ENCODE results near the gene MVB12B. TPM values are rescaled to one million over a fixed set of nuclear protein-coding genes. Genes with fewer than 3 reads are reported as not detected.

Gene MVB12B
- total and polyA plus RNA-seq, 7 donors = 1.5 to 25.6 (median 11.6) TPM

GRCh38 chr9:126440940-126441339 lies 114.3 kb downstream of the MVB12B start:
- no peaks in the 10 kb centered on the region for H3K36me3 ChIP-seq (ENCODE audit: insufficient read depth in 1 of 2, low read depth in 1 of 2)
- TF ChIP-seq CTCF (IDR thresholded peaks at IDR 0.05) = no peak
- H3K4me1 ChIP-seq = no peaks in the 10 kb centered on the region
- intact Hi-C loops (cut with DNase I) = no loop called here
- no peak overlapping the region for H3K27ac ChIP-seq
- no peaks in the 10 kb centered on the region for H3K9me3 ChIP-seq
- no peak overlapping the region for H3K4me3 ChIP-seq
- 67 to 78% (median 67%) methylated on average over 11 of the region's 11 CpGs for WGBS, 3 donors
- DNase-seq (no peak), ATAC-seq (peak in 3 of 4 donors; percentile 62 to 91 (median 67))
- H3K27me3 ChIP-seq (ENCODE audit: insufficient read depth in 3 of 3, low read length in 2 of 3) = no peaks in the 10 kb centered on the region

- 61 to 97% (median 84%) methylated on average over 3 of the region's 3 CpGs for WGBS, 3 donors
Measured at GRCh38 chr9:126442636-126443035, 116.0 kb downstream of the MVB12B start.

GRCh38 chr9:126443144-126443543 lies 116.5 kb downstream of the MVB12B start:
- no peak for DNase-seq
- Histone ChIP-seq H3K27me3 (ENCODE audit: insufficient read depth in 3 of 3, low read length in 2 of 3) (no peaks in the 10 kb centered on the region), H3K9me3 (no peaks in the 10 kb centered on the region), H3K36me3 (ENCODE audit: insufficient read depth in 1 of 2, low read depth in 1 of 2) (no peaks in the 10 kb centered on the region), H3K4me3 (no peak overlapping the region), H3K27ac (no peak overlapping the region), H3K4me1 (no peaks in the 10 kb centered on the region)
- WGBS, 3 donors = 76 to 94% (median 94%) methylated on average over 3 of the region's 3 CpGs
- no peak for TF ChIP-seq CTCF (IDR thresholded peaks at IDR 0.05)
- intact Hi-C loops (cut with DNase I) = no loop called here
- ATAC-seq = no peak

More at GRCh38 chr9:126442636-126443035, 116.0 kb downstream of the MVB12B start:
- no peak for ATAC-seq
- Histone ChIP-seq H3K36me3 (ENCODE audit: insufficient read depth in 1 of 2, low read depth in 1 of 2) (no peaks in the 10 kb centered on the region), H3K27me3 (ENCODE audit: insufficient read depth in 3 of 3, low read length in 2 of 3) (no peaks in the 10 kb centered on the region), H3K4me3 (no peak overlapping the region), H3K4me1 (no peaks in the 10 kb centered on the region), H3K9me3 (no peaks in the 10 kb centered on the region), H3K27ac (no peak overlapping the region)
- intact Hi-C loops (cut with DNase I) = no loop called here
- TF ChIP-seq CTCF (IDR thresholded peaks at IDR 0.05) = no peak
- no peak for DNase-seq

GRCh38 chr9:126448136-126448535 lies 121.5 kb downstream of the MVB12B start:
- Histone ChIP-seq H3K4me3 (no peak overlapping the region), H3K27me3 (ENCODE audit: insufficient read depth in 3 of 3, low read length in 2 of 3) (no peaks in the 10 kb centered on the region), H3K36me3 (ENCODE audit: insufficient read depth in 1 of 2, low read depth in 1 of 2) (peaks cover 0 to 4% of the 10 kb centered on the region in 2 donors), H3K4me1 (no peaks in the 10 kb centered on the region), H3K9me3 (no peaks in the 10 kb centered on the region), H3K27ac (no peak overlapping the region)
- DNase-seq (no peak), ATAC-seq (no peak)
- no peak for TF ChIP-seq CTCF (IDR thresholded peaks at IDR 0.05)
- WGBS, 3 donors = 90 to 96% (median 94%) methylated on average over 2 of the region's 2 CpGs
- intact Hi-C loops (cut with DNase I) = no loop called here

GRCh38 chr9:126448865-126449577 lies 122.4 kb downstream of the MVB12B start:
- DNase-seq = no peak

More at GRCh38 chr9:126448865-126449577, 122.4 kb downstream of the MVB12B start:
- Histone ChIP-seq H3K36me3 (ENCODE audit: insufficient read depth in 1 of 2, low read depth in 1 of 2) (peaks cover 0 to 4% of the 10 kb centered on the region in 2 donors), H3K4me3 (no peak overlapping the region), H3K27ac (no peak overlapping the region), H3K4me1 (no peaks in the 10 kb centered on the region), H3K27me3 (ENCODE audit: insufficient read depth in 3 of 3, low read length in 2 of 3) (no peaks in the 10 kb centered on the region), H3K9me3 (no peaks in the 10 kb centered on the region)
- intact Hi-C loops (cut with DNase I) = no loop called here
- TF ChIP-seq CTCF (IDR thresholded peaks at IDR 0.05) = no peak
- ATAC-seq = peak in 1 of 4 donors; percentile 20
- WGBS, 3 donors = 67 to 87% (median 74%) methylated on average over 14 of the region's 14 CpGs

Measured in psoas muscle (tissue), 8 donors.